Calu3 (cell line): ENCODE results near the gene RNMT. TPM values are rescaled to one million over a fixed set of nuclear protein-coding genes. Genes with fewer than 3 reads are reported as not detected.

Experiments
- BruUV-seq: library from RNA; stranded (reverse); fragments of 400-500 nt; replicated peaks from 2 replicates; lab custom pipeline; 2021; lab: Mats Ljungman, UMichigan
- CTCF ChIA-PET: fragments of 300-600 bp; sonication (Branson Sonifier 250); formaldehyde crosslinking; loops from one replicate; lab custom pipeline; 2022; ENCODE audit warnings: antibody characterized with exemption; lab: Charles Lee
- DNase-seq: peaks from one replicate; pipeline ENCODE4 v3.0.0; 2022
- H3K27ac Mint-ChIP-seq: one replicate; pipeline ENCODE4 v1.8.0; 2022; ENCODE audit warnings: mixed read lengths; ENCODE audit not compliant: unreplicated experiment
- H3K27me3 Mint-ChIP-seq: one replicate; pipeline ENCODE4 v1.8.0; 2022; ENCODE audit warnings: mixed read lengths; ENCODE audit not compliant: unreplicated experiment
- H3K36me3 Mint-ChIP-seq: one replicate; pipeline ENCODE4 v1.8.0; 2022; ENCODE audit warnings: mild to moderate bottlenecking, moderate library complexity, mixed read lengths; ENCODE audit not compliant: insufficient read depth, unreplicated experiment
- H3K4me1 Mint-ChIP-seq: one replicate; pipeline ENCODE4 v1.8.0; 2022; ENCODE audit warnings: mild to moderate bottlenecking, low read depth, mixed read lengths; ENCODE audit not compliant: unreplicated experiment
- H3K4me3 Mint-ChIP-seq: one replicate; pipeline ENCODE4 v1.8.0; 2022; ENCODE audit warnings: mild to moderate bottlenecking, low read depth, moderate library complexity, mixed read lengths; ENCODE audit not compliant: unreplicated experiment
- H3K9me3 Mint-ChIP-seq: one replicate; pipeline ENCODE4 v1.8.0; 2022; ENCODE audit warnings: low read depth, mixed read lengths; ENCODE audit not compliant: unreplicated experiment
- CTCF ChIP-seq: fragments of 200-600 bp; IDR thresholded peaks from one replicate; pipeline ENCODE4 v1.8.0; 2022; ENCODE audit warnings: antibody characterized with exemption; ENCODE audit not compliant: unreplicated experiment
- intact Hi-C: fragments of 100-400 bp; cut with micrococcal nuclease; formaldehyde crosslinking; loops from one replicate; pipeline ENCODE4 v1.10.0; 2022; ENCODE audit not compliant: unreplicated experiment
- total RNA-seq: library from RNA; stranded (reverse); gene quantifications from 2 replicates; pipeline ENCODE4 v1.2.3, GENCODE V29; 2022

RNMT gene
- total RNA-seq, 1 experiment from 2014 or later, result 42.9 TPM

- H3K4me1 Mint-ChIP-seq, result no peaks in the 10 kb centered on the region
- peaks cover 21% of the 10 kb centered on the region for H3K36me3 Mint-ChIP-seq
- intact Hi-C loops, result no loop called here
- no peaks in the 10 kb centered on the region for H3K27me3 Mint-ChIP-seq
- no peak for DNase-seq
- TF ChIP-seq CTCF, result no peak
- no peak overlapping the region for H3K27ac Mint-ChIP-seq
- CTCF ChIA-PET, result no interaction called here
- BruUV-seq, result no TSS peak
- no peak overlapping the region for H3K4me3 Mint-ChIP-seq
- no peaks in the 10 kb centered on the region for H3K9me3 Mint-ChIP-seq
These were observed 30.2 kb downstream of the RNMT start for GRCh38 chr18:13756671-13757070.

- Mint-ChIP-seq H3K9me3 (peaks cover 1% of the 10 kb centered on the region), H3K27ac (no peak overlapping the region), H3K36me3 (peaks cover 20% of the 10 kb centered on the region), H3K4me1 (no peaks in the 10 kb centered on the region), H3K4me3 (no peak overlapping the region), H3K27me3 (no peaks in the 10 kb centered on the region)
- BruUV-seq, result no TSS peak
- CTCF ChIA-PET, result no interaction called here
- DNase-seq, result no peak
- no peak for TF ChIP-seq CTCF
- intact Hi-C loops, result no loop called here
These were observed 32.1 kb downstream of the RNMT start for GRCh38 chr18:13758622-13759021.

- CTCF ChIA-PET, result interaction anchor here (0.6 kb wide), 1 partner anchor 123 kb away, joined by 4 read pairs; no protein-coding TSS in a partner anchor
- intact Hi-C loops, result no loop called here
- TF ChIP-seq CTCF, result no peak
- H3K4me3 Mint-ChIP-seq, result no peak overlapping the region
- H3K9me3 Mint-ChIP-seq, result peaks cover 10% of the 10 kb centered on the region
- H3K36me3 Mint-ChIP-seq, result peaks cover 16% of the 10 kb centered on the region
- no TSS peak for BruUV-seq
- H3K27ac Mint-ChIP-seq, result no peak overlapping the region
- no peak for DNase-seq
- H3K27me3 Mint-ChIP-seq, result no peaks in the 10 kb centered on the region
- H3K4me1 Mint-ChIP-seq, result no peaks in the 10 kb centered on the region
These were observed 33.6 kb downstream of the RNMT start for GRCh38 chr18:13760047-13760446.

GRCh38 chr18:13762690-13763439 is 36.4 kb downstream of the RNMT start:
- peaks cover 14% of the 10 kb centered on the region for H3K9me3 Mint-ChIP-seq

More at GRCh38 chr18:13762690-13763439, 36.4 kb downstream of the RNMT start:
- H3K36me3 Mint-ChIP-seq, result peaks cover 16% of the 10 kb centered on the region
- CTCF ChIA-PET, result no interaction called here
- H3K27ac Mint-ChIP-seq, result no peak overlapping the region
- BruUV-seq, result no TSS peak
- intact Hi-C loops, result no loop called here
- H3K27me3 Mint-ChIP-seq, result no peaks in the 10 kb centered on the region
- no peak for TF ChIP-seq CTCF
- H3K4me3 Mint-ChIP-seq, result no peak overlapping the region
- no peaks in the 10 kb centered on the region for H3K4me1 Mint-ChIP-seq
- no peak for DNase-seq
